ENCODE data around the gene PTPRG.

Gene PTPRG

DNA sequence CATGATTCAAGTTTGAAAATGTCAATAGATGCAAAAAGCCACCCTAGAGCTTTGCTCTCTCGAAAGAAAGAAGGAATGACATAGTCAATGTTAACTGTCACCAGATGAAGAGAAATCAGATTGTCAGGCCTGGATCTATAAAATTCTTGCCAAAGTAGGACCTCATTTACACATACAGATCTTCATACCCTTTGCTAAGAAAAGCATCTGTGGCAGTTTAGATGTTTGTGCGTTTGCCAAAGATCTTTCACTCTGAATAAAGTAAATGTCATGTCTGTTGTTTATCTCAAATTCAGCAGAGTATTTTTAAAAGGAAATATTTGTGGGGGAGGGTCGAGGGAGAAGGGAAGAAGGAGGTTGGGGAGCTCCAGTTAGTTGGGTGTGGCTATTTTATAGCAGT, 692.6 kb downstream of the PTPRG start:
- Histone ChIP-seq H3K27me3 (replicated peaks; ENCODE audit: control insufficient read depth, insufficient read depth, low read length) (no peaks in the 10 kb centered on the region), H3K36me3 (ENCODE audit: control insufficient read depth, insufficient read depth, low read length) (no peaks in the 10 kb centered on the region), H3K4me3 (replicated peaks; ENCODE audit: low read depth, low read length) (no peak overlapping the region)

DNA sequence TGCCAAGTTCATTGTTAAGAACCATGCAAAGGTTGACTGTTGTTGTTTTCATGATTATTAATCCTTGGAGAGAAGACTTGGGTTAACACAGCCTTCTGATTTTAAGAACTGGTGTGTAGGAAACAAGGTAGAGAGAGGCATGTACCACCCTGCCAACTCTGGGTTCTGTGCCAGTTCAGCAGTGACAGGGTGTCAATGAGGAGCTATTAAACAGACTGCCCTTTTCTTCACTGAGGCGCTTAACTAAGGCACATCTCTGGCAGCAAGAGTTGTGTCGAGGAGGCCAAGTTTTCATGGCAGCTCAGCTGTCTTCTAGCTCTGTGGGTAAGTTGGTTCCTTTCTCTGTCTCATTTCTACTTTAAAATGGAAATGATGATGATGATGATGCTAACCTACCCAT, 694.4 kb downstream of the PTPRG start:
- no peaks in the 10 kb centered on the region for H3K36me3 ChIP-seq (ENCODE audit: control insufficient read depth, insufficient read depth, low read length)
- no peak for DNase-seq (ENCODE audit: extremely low read depth, insufficient read length)
- TF ChIP-seq, protein P1, sequence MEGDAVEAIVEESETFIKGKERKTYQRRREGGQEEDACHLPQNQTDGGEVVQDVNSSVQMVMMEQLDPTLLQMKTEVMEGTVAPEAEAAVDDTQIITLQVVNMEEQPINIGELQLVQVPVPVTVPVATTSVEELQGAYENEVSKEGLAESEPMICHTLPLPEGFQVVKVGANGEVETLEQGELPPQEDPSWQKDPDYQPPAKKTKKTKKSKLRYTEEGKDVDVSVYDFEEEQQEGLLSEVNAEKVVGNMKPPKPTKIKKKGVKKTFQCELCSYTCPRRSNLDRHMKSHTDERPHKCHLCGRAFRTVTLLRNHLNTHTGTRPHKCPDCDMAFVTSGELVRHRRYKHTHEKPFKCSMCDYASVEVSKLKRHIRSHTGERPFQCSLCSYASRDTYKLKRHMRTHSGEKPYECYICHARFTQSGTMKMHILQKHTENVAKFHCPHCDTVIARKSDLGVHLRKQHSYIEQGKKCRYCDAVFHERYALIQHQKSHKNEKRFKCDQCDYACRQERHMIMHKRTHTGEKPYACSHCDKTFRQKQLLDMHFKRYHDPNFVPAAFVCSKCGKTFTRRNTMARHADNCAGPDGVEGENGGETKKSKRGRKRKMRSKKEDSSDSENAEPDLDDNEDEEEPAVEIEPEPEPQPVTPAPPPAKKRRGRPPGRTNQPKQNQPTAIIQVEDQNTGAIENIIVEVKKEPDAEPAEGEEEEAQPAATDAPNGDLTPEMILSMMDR (IDR thresholded peaks at IDR 0.05; ENCODE audit: insufficient read depth, low read length, poor library complexity, severe bottlenecking): no peak
- H3K4me3 ChIP-seq (replicated peaks; ENCODE audit: low read depth, low read length): no peak overlapping the region
- no peaks in the 10 kb centered on the region for H3K27me3 ChIP-seq (replicated peaks; ENCODE audit: control insufficient read depth, insufficient read depth, low read length)

More for the DNA sequence above, 692.6 kb downstream of the PTPRG start:
- no peak for DNase-seq (ENCODE audit: extremely low read depth, insufficient read length)
- TF ChIP-seq, protein P1 (IDR thresholded peaks at IDR 0.05; ENCODE audit: insufficient read depth, low read length, poor library complexity, severe bottlenecking): no peak

DNA sequence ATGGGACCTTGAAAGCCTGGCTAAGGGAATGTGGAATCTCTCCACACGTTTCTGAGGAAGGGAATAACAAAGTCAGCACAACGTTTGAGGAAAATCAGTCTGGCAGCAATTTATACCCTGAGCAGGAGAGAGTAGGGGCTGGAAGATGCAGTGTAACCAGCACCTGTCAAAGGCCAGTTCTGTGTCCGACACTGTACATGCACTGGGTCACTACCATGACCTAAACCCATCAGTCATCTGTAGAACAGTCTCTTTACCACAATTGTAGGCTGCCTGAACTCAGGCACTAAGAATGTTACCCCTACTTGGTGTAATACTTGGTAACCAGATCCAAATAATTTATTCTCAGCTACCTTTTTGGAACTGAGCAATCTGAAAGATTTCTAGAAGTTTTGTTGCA, 698.6 kb downstream of the PTPRG start:
- no peak for DNase-seq (ENCODE audit: extremely low read depth, insufficient read length)
- Histone ChIP-seq H3K4me3 (replicated peaks; ENCODE audit: low read depth, low read length) (no peak overlapping the region), H3K27me3 (replicated peaks; ENCODE audit: control insufficient read depth, insufficient read depth, low read length) (no peaks in the 10 kb centered on the region), H3K36me3 (ENCODE audit: control insufficient read depth, insufficient read depth, low read length) (no peaks in the 10 kb centered on the region)
- TF ChIP-seq, protein P1 (IDR thresholded peaks at IDR 0.05; ENCODE audit: insufficient read depth, low read length, poor library complexity, severe bottlenecking): no peak

DNA sequence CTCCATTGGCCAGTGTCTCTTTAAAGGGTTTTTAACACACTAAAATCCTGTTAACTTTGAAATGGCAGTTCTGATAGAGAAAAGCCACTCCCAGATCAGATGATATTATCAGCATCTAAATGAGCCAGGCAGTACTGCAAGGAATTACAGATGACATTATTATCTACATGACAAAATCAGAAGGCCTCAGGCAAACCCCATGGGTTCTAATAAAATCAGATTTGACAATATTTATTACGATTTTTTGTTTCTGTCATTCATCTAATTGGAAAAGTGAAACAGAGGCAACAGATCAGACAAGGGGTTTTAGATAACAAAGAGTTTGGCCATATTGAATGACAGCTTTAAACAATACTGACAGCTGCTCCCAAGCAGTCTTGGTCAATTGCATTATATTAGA, 699.3 kb downstream of the PTPRG start:
- Histone ChIP-seq H3K4me3 (replicated peaks; ENCODE audit: low read depth, low read length) (no peak overlapping the region), H3K27me3 (replicated peaks; ENCODE audit: control insufficient read depth, insufficient read depth, low read length) (no peaks in the 10 kb centered on the region), H3K36me3 (ENCODE audit: control insufficient read depth, insufficient read depth, low read length) (no peaks in the 10 kb centered on the region)
- DNase-seq (ENCODE audit: extremely low read depth, insufficient read length): no peak
- TF ChIP-seq, protein P1 (IDR thresholded peaks at IDR 0.05; ENCODE audit: insufficient read depth, low read length, poor library complexity, severe bottlenecking): no peak

DNA sequence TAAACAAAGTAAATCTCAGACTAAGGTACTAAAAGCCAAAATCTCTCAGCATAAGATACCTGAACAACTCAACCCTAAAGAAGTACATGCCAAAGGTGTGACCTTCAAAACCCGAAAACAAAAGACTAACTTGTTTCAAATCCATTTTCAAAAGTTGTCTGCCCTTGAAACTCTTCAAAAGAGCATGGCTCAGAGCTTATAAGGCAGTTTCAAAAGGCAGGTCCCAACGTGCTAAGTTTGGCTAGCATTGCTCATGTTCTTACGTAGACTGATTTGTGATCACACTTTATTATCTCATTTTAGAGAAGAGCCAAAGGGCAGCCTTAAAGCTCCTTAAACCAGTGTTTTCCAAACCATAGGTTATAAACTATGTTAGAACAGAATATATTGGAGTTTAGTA, 699.8 kb downstream of the PTPRG start:
- Histone ChIP-seq H3K4me3 (replicated peaks; ENCODE audit: low read depth, low read length) (no peak overlapping the region), H3K36me3 (ENCODE audit: control insufficient read depth, insufficient read depth, low read length) (no peaks in the 10 kb centered on the region), H3K27me3 (replicated peaks; ENCODE audit: control insufficient read depth, insufficient read depth, low read length) (no peaks in the 10 kb centered on the region)
- TF ChIP-seq, protein P1 (IDR thresholded peaks at IDR 0.05; ENCODE audit: insufficient read depth, low read length, poor library complexity, severe bottlenecking): no peak
- DNase-seq (ENCODE audit: extremely low read depth, insufficient read length): no peak

DNA sequence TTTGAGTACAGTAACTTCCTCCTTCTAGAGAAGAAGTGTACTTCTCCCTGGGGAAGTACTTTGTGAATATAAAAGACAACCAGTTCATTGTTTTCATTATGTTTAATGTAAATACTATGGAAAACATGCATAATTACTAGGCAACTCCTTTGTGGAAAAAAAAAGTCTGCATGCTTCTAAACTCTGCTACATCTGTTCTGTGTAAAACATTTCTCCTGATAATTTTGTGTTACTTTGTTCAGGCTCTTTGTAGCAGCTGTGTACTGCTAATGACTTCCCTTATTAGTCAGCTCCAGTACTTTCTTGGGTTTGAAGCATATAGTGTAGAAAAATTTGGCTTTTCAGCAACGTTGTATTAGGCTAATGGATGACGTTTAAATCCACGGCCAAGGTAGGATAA, 700.4 kb downstream of the PTPRG start:
- TF ChIP-seq, protein P1 (IDR thresholded peaks at IDR 0.05; ENCODE audit: insufficient read depth, low read length, poor library complexity, severe bottlenecking): no peak
- H3K4me3 ChIP-seq (replicated peaks; ENCODE audit: low read depth, low read length): no peak overlapping the region
- H3K27me3 ChIP-seq (replicated peaks; ENCODE audit: control insufficient read depth, insufficient read depth, low read length): no peaks in the 10 kb centered on the region
- no peak for DNase-seq (ENCODE audit: extremely low read depth, insufficient read length)
- H3K36me3 ChIP-seq (ENCODE audit: control insufficient read depth, insufficient read depth, low read length): no peaks in the 10 kb centered on the region
